Measurements from ENCODE around the gene CLIC4. TPM values are rescaled to one million over a fixed set of nuclear protein-coding genes. Genes with fewer than 3 reads are reported as not detected.

The CLIC4 gene
- total RNA-seq, 1 donor from 2014 or later: 123 TPM

DNA sequence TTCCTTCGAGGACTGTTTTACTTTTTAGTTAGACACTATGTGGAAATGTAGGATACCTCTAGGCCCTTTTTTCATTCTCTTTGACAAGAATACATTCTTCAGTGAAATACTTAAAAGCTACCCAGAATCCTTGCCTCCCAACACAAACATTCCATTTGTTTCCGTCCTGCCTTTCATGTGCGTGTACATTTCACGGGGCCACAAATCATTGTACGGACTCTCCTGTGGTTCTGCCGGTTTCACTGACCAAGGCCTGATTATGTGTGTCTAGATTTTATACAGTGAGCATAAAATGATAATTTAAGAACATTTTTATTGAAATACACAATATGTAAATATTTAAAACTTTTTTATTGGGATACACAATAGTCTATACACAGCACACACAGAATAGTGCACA lies 108.4 kb downstream of the CLIC4 start:
- peaks cover 20% of the 10 kb centered on the region for H3K27me3 Mint-ChIP-seq (ENCODE audit: low read depth)
- H3K27ac Mint-ChIP-seq (ENCODE audit: unreplicated experiment): no peak overlapping the region
- no peaks in the 10 kb centered on the region for H3K36me3 Mint-ChIP-seq (ENCODE audit: low read depth)
- peaks cover 3% of the 10 kb centered on the region for H3K4me1 Mint-ChIP-seq
- no peak for DNase-seq (ENCODE audit: low read depth, low spot score)
- no peak overlapping the region for H3K4me3 Mint-ChIP-seq
- TF ChIP-seq, protein P1, sequence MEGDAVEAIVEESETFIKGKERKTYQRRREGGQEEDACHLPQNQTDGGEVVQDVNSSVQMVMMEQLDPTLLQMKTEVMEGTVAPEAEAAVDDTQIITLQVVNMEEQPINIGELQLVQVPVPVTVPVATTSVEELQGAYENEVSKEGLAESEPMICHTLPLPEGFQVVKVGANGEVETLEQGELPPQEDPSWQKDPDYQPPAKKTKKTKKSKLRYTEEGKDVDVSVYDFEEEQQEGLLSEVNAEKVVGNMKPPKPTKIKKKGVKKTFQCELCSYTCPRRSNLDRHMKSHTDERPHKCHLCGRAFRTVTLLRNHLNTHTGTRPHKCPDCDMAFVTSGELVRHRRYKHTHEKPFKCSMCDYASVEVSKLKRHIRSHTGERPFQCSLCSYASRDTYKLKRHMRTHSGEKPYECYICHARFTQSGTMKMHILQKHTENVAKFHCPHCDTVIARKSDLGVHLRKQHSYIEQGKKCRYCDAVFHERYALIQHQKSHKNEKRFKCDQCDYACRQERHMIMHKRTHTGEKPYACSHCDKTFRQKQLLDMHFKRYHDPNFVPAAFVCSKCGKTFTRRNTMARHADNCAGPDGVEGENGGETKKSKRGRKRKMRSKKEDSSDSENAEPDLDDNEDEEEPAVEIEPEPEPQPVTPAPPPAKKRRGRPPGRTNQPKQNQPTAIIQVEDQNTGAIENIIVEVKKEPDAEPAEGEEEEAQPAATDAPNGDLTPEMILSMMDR (conservative IDR thresholded peaks at IDR 0.05): no peak
- H3K9me3 Mint-ChIP-seq: no peaks in the 10 kb centered on the region

DNA sequence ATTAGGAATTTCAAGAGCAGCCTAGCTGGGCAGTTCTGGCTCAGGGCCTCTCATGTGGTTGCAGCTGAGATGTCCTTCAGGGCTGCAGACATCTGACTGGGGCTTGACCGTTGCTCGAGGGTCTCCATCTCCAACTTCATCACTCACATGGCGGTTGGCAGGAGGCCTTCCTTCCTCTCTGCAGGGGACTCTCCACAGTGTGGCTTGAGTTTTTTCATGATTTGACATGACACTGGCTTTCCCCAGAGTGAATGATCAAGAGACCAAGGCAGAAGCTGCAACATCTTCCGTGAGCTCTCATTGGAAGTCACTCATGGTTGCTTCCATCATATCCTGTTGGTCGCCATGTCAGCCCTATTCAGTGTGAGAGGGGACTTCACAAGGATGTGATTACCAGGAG lies 110.2 kb downstream of the CLIC4 start:
- peaks cover 4% of the 10 kb centered on the region for H3K27me3 Mint-ChIP-seq (ENCODE audit: low read depth)
- H3K27ac Mint-ChIP-seq (ENCODE audit: unreplicated experiment): no peak overlapping the region
- DNase-seq (ENCODE audit: low read depth, low spot score): no peak
- no peaks in the 10 kb centered on the region for H3K9me3 Mint-ChIP-seq
- H3K4me3 Mint-ChIP-seq: no peak overlapping the region
- no peaks in the 10 kb centered on the region for H3K4me1 Mint-ChIP-seq
- H3K36me3 Mint-ChIP-seq (ENCODE audit: low read depth): no peaks in the 10 kb centered on the region
- TF ChIP-seq, protein P1 (conservative IDR thresholded peaks at IDR 0.05): no peak

DNA sequence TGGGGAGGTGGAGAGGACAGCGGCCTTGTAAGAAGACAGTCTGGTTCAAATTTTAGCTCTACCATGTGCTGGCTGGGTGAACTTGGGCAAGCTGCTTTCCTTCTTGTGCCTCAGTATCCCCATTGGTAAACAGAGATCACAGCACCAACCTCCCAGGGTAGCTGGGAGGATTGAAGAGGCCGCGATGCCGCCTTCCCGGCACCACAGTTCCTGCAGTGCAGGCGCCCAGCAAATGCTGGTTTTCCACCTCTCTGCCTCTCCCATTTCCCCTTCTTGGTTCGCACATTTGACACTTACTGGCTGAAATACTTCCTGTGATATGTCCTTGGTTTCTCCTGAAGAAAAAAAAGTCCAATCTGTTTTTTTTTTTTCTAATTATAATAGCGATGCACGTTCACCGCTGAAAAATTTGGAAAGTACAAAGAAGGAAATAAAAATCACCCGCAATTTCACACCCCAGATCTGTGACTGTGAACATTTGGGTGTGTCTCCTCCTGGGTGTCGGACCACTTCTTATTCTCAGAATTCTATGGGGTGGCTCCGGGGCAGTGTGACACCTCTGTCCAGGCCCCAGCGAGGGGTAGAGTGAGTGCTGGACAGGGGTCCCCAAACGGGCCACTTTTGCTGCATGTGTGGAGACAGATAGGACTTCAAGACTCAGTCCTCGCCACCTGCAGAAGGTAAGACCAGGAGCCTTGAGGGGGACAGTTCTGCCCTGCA lies 111.7 kb downstream of the CLIC4 start:
- H3K36me3 Mint-ChIP-seq (ENCODE audit: low read depth): no peaks in the 10 kb centered on the region
- no peaks in the 10 kb centered on the region for H3K4me1 Mint-ChIP-seq
- no peak overlapping the region for H3K4me3 Mint-ChIP-seq
- no peak overlapping the region for H3K27ac Mint-ChIP-seq (ENCODE audit: unreplicated experiment)
- H3K9me3 Mint-ChIP-seq: no peaks in the 10 kb centered on the region
- TF ChIP-seq, protein P1 (conservative IDR thresholded peaks at IDR 0.05): no peak
- H3K27me3 Mint-ChIP-seq (ENCODE audit: low read depth): peaks cover 4% of the 10 kb centered on the region
- DNase-seq (ENCODE audit: low read depth, low spot score): no peak

- H3K4me1 Mint-ChIP-seq: no peaks in the 10 kb centered on the region
- H3K27ac Mint-ChIP-seq (ENCODE audit: unreplicated experiment): no peak overlapping the region
- TF ChIP-seq, protein P1 (conservative IDR thresholded peaks at IDR 0.05): no peak
- no peaks in the 10 kb centered on the region for H3K9me3 Mint-ChIP-seq
- no peaks in the 10 kb centered on the region for H3K27me3 Mint-ChIP-seq (ENCODE audit: low read depth)
- H3K4me3 Mint-ChIP-seq: no peak overlapping the region
- DNase-seq (ENCODE audit: low read depth, low spot score): no peak
- no peaks in the 10 kb centered on the region for H3K36me3 Mint-ChIP-seq (ENCODE audit: low read depth)
Measured at GRCh38 chr1:24857507-24858133, 112.4 kb downstream of the CLIC4 start.

- Mint-ChIP-seq H3K27ac (ENCODE audit: unreplicated experiment) (no peak overlapping the region), H3K4me3 (no peak overlapping the region), H3K4me1 (no peaks in the 10 kb centered on the region), H3K36me3 (ENCODE audit: low read depth) (no peaks in the 10 kb centered on the region), H3K27me3 (ENCODE audit: low read depth) (no peaks in the 10 kb centered on the region), H3K9me3 (no peaks in the 10 kb centered on the region)
- TF ChIP-seq, protein P1 (conservative IDR thresholded peaks at IDR 0.05): no peak
- no peak for DNase-seq (ENCODE audit: low read depth, low spot score)
Measured at GRCh38 chr1:24858277-24858676, 113.0 kb downstream of the CLIC4 start.

Measured in neural crest cell (in vitro differentiated cells).